NOMO-1 (cell line): ENCODE data around the gene ELOB.

ENCODE experiments used
- DNase-seq, 2 experiments: peaks; one replicate each; lab custom pipeline; 2025; ENCODE audit not compliant: unreplicated experiment in 2 of 2; lab: John Stamatoyannopoulos, UW

ELOB gene

GRCh38 chr16:2811703-2812471 lies 34.8 kb upstream of the ELOB start:
- DNase-seq = no peak

- DNase-seq = no peak
Measured at GRCh38 chr16:2810651-2811050, 33.6 kb upstream of the ELOB start.

- DNase-seq = no peak
Measured at GRCh38 chr16:2809149-2809760, 32.2 kb upstream of the ELOB start.

GRCh38 chr16:2808181-2808580 lies 31.1 kb upstream of the ELOB start:
- DNase-seq = no peak

- no peak for DNase-seq
Measured at GRCh38 chr16:2806286-2806685, 29.2 kb upstream of the ELOB start.

GRCh38 chr16:2804728-2805127 lies 27.6 kb upstream of the ELOB start:
- no peak for DNase-seq

- DNase-seq = no peak
Measured at GRCh38 chr16:2803545-2804195, 26.6 kb upstream of the ELOB start.

- peak in 1 of 2 experiments; percentile 37 for DNase-seq
Measured at GRCh38 chr16:2799859-2800226, 22.8 kb upstream of the ELOB start.

- no peak for DNase-seq
Measured at GRCh38 chr16:2799205-2799858, 22.3 kb upstream of the ELOB start.

- DNase-seq = no peak
Measured at GRCh38 chr16:2798723-2799204, 21.7 kb upstream of the ELOB start.

- DNase-seq = peak; percentile 51 to 75
Measured at GRCh38 chr16:2795395-2796143, 18.5 kb upstream of the ELOB start.

GRCh38 chr16:2792940-2793339 lies 15.9 kb upstream of the ELOB start:
- no peak for DNase-seq

- DNase-seq = no peak
Measured at GRCh38 chr16:2791174-2791573, 14.1 kb upstream of the ELOB start.

- DNase-seq = no peak
Measured at GRCh38 chr16:2790631-2791030, 13.6 kb upstream of the ELOB start.

GRCh38 chr16:2787961-2788360 lies 10.9 kb upstream of the ELOB start:
- DNase-seq = no peak

GRCh38 chr16:2787406-2787805 lies 10.3 kb upstream of the ELOB start, which contains the start of gene PRSS33:
PRSS33 (minus strand) TSS chr16:2787560; CDS start chr16:2786547, 1,013 bp downstream.
- DNase-seq = no peak

- DNase-seq = no peak
Measured at GRCh38 chr16:2786826-2787151, 9.7 kb upstream of the ELOB start.

GRCh38 chr16:2786061-2786825 lies 9.2 kb upstream of the ELOB start:
- no peak for DNase-seq

- DNase-seq = no peak
Measured at GRCh38 chr16:2785101-2785991, 8.3 kb upstream of the ELOB start.
